GM18951 (cell line): ENCODE results near the gene LDLRAP1.

Experiments used
- POLR2A ChIP-seq: IDR thresholded peaks from 4 replicates; pipeline ENCODE4 v1.6.1; 2011; ENCODE audit warnings: mild to moderate bottlenecking; ENCODE audit not compliant: insufficient read length, insufficient read depth; ENCODE audit errors: extremely low read depth
- in situ Hi-C: fragments of 300-500 bp; cut with MboI; formaldehyde crosslinking; loops from one replicate; pipeline ENCODE4 v1.12.0; 2022; ENCODE audit warnings: low sequenced_read_pairs, mixed read lengths, inconsistent platforms; ENCODE audit not compliant: unreplicated experiment

LDLRAP1 gene

GRCh38 chr1:25614501-25615171 lies 71.2 kb downstream of the LDLRAP1 start:
- in situ Hi-C loops = no loop called here

GRCh38 chr1:25615172-25615541 lies 71.8 kb downstream of the LDLRAP1 start:
- in situ Hi-C loops = no loop called here

More at GRCh38 chr1:25614501-25615171, 71.2 kb downstream of the LDLRAP1 start:
- no peak for TF ChIP-seq POLR2A

GRCh38 chr1:25615563-25616094 lies 72.2 kb downstream of the LDLRAP1 start:
- in situ Hi-C loops = no loop called here
- no peak for TF ChIP-seq POLR2A

More at GRCh38 chr1:25615172-25615541, 71.8 kb downstream of the LDLRAP1 start:
- no peak for TF ChIP-seq POLR2A

- TF ChIP-seq POLR2A = peak; percentile 43
- in situ Hi-C loops = no loop called here
Observed at GRCh38 chr1:25616095-25616986, 72.9 kb downstream of the LDLRAP1 start, which contains the start of gene MAN1C1. TSS of gene MAN1C1 (plus strand) at chr1:25616791. CDS start at chr1:25617798, 1,007 bp downstream.

GRCh38 chr1:25616987-25617624 lies 73.7 kb downstream of the LDLRAP1 start:
- TF ChIP-seq POLR2A = no peak
- in situ Hi-C loops = no loop called here

- in situ Hi-C loops = no loop called here
- no peak for TF ChIP-seq POLR2A
Observed at GRCh38 chr1:25617625-25618432, 74.4 kb downstream of the LDLRAP1 start.

- no peak for TF ChIP-seq POLR2A
- in situ Hi-C loops = no loop called here
Observed at GRCh38 chr1:25618433-25618808, 75.0 kb downstream of the LDLRAP1 start.
